NCI-H146 treated with DMSO at 0.1 percent for 48 hours (cell line): ENCODE results near the gene ZBTB7C.

Experiments used
- DNase-seq: peaks from one replicate; lab custom pipeline; 2025; ENCODE audit not compliant: unreplicated experiment; lab: John Stamatoyannopoulos, UW

ZBTB7C gene

DNA sequence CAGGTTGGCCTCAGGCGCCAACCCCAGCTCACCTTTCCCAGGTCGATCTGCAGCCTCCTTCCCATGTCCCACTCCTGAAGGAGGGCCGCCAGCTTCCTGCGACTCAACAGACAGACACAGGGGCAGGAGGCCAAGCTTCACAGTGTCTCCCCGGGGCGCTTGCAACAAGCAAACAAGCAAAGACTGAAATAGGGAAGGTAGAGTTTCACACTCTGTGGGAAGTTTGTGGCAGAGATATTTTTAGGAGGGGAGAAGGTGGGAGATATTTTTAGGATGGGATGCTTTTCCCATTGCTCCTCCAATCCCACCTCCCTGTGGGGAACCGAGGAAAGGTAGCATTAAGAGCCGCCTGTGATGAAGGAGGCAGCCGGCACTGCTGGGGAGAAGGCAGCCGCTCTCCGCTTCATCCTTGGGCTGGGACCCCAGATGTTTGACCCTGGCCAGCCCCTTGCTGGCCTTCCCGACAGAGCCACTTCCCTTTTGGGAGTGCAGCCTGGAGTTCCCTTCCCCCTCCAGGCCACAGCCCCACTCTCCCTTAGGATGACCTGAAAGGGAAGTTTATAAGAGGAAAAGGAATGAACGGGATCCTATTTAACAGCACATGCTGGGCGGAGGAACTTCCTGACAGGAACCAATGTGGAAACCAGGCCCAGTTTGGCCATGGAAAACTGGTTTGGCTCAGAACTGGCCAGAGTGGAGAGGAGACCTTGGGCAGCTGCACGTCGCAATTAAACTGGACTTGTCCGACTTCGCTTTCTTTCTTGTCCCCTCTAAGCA is 336.6 kb downstream of the ZBTB7C start:
- no peak for DNase-seq

DNA sequence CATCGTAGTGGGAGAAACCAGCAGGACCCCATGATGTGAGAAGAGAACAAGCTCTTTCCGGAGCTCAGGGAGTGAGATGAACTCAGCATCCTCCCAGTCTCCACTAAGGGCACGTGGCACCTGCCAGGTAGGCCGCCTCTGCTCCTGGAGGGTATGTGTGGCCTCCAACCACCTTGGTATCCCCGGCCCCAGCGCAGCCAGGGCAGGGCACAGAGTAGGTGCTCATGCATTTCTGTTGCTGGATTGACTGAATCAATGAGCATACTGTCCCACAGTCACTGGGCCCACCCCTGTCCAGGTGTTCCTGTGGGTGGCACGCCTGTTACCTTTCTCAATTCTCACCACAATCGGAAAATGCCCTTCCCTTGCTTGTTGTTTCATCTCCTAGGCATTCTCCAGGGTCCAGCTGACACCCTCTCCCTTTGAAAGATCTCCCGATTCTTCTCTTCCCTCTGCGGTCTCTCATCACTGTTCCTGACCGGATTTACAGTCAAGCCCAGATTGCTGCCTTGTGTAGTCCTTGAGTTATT is 340.2 kb downstream of the ZBTB7C start:
- DNase-seq, result no peak

DNA sequence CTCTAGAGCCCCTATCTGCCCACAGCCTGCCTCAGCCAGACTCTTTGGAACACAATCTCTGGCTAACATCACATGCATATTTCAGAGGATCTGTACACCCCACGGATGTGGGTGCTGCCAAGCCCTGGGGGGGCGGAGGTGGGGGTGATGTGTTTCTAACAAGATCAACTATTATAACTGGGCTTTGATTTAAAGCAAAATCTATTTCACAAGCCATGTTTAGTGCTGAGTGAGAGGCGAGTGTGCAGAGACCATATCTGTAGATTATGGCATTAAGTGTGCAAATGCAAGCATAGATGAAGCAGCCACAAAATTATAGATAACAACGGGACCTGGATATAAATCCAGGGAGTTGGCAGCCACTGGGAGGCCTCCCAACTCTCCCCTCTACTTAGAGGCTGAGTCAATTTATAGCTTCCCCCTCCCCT is 342.9 kb downstream of the ZBTB7C start:
- no peak for DNase-seq

DNA sequence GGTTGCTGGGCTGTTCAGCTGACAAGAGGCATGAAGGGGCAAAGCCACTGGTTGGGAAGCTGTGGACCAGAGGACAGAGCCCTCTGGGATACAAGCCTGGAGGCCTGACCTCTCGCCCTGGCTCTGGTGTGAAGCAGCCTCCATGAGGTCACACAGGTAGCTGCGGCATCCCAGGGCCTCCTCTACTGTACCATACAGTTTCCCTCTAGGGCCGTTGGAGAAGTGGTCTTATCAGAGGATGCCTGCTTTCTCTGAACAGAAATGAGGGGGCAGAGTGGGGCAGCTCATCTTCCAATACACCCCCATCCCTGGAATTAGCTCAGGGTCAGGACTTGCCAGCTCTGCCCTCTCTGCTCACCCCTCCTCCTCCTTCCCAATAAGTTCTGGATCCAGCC is 343.6 kb downstream of the ZBTB7C start:
- DNase-seq, result no peak

DNA sequence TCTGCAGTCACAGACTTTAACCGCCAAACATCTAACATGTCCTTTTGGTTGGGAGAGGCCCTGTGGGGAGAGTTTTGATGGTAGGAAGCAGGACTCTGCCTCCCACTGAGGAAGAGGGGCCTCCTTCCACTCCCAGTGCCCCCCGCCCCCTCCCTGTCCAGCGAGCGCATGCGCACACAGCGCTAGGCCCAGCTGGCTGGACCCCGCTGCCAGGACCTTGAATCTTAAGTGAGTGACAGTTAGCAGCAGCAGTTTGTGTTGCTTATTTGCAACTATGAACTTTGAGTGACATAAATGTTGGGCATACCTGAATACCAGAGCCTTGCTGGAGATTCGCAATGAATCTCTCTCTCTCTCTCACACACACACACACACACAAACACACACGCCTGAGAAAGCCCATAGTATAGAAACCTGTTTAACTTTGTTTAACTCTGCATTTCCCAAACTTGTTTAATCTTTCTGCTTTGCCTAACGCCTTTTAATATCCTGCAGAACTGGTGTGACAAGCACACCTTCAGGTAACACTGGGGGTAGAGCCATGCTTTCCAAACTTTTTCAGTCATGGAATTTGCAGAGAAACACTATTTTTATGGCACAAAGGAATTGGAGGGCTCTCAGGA is 344.1 kb downstream of the ZBTB7C start:
- no peak for DNase-seq

DNA sequence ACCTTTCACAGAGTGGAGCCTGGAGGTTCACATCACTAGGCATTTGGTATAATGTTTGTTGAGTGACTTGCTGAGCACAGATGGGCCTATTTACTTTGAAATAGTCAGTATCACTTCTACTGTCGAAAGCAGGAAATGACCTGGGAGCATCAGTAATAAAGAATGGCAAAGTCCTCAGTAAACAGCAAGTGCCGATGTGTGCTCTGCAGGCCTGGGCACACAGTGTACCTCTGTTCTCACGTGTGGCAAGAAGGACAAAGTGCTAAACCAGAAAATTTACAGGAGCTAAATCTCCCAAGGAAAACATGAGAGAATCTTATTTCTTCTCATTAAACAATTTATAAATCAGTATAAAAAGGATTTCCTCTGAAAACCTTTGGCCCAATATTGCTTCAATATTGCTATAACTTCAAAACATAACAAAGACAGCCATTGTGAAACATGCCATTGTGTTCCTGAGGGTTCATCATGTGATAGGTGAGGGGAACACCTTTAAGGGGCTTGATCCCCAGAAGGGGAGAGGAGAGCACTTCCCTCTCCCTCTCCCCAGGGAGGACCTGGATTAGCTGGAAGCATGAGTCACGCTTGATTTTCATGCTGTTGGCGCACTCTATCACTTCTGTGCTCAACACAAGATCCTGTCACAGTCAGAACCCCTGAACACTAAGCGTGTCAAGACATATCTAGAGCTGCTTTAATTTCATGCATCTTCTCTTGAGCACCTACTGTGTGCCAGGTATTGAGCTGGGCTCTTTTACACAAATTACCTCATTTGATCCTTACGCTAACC is 347.2 kb downstream of the ZBTB7C start:
- DNase-seq, result no peak

DNA sequence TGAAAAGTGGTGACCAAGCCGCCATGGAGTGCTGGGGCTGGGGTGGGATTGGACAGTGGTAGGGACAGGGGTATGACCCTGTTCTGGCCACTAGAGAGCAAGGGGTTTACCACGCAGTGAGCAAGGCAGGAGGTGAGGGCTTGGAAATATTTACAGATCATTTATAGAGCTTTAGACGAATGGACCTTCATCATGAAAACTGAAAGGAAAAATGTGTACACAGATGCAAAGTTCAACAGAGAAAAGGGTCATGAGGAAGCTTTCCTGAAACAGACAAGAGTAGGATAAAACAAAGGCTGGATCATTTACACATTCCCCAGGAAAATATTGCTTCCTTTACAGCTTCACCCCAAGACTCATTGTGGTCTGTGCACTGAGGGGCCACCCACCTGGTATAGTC is 348.2 kb downstream of the ZBTB7C start:
- no peak for DNase-seq

DNA sequence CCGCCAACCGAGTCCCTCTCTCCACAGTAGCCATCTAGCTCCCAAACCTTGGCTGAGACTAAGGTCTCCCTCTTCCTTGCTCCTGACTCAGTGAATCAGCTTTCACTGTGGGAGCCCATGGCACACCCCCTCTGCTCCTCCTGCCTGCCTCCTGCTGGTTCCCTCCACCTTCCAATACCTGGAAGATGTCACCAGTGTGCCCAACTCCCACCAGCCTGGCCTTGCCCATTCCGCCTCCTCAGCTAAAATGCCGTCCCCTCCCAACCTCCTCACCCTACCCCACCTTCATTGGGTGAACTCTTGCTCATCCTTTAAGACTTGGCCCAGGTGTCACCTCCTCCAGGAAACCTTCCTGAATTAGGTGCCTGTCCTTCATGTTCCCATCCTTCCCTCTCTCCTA is 348.8 kb downstream of the ZBTB7C start:
- DNase-seq, result no peak

DNA sequence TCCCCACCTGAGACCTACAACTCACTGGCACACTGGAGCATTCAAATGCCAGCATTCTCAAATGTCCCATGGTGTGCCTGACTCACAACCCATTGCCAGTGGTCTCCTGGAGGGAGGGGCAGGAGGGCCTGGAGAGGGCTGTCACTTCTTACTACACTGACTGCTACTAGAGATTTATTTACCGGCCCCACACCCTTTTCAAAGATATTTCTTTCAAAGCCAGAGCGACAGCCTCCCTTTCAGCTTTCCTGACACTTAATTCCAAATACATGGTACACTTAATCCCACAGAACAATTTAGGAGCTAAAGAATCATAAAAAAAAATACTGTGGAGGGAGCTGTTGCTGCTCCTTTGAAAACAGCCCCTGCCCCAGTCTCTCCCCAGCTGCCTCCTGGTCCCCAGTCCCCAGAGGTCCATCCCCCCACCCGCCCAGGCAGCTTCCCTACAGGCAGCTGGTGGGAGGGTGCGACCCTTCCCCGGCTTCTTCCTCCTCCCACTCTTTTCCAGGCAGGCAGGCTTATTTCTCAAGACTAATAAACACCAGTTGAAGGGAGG is 349.6 kb downstream of the ZBTB7C start:
- DNase-seq, result no peak

DNA sequence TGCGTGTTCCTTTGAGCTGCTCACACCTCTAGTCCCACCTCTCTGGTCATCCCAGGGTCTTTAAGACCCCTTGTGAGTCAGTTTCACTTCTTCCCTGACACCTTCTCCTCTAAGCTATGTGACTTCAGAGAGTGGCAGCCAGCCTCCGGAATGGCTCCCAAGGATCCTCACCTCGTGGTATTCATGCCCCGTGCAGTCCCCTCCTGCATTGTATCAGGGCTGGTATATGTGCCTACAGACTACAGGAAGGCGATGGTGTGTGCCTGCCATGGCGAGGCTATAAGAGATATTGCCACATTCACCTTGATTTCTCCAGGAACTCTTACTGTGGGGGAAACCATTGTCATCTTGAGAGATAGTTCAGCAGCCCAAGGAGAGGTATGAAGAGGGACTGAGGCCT is 350.7 kb downstream of the ZBTB7C start:
- no peak for DNase-seq

DNA sequence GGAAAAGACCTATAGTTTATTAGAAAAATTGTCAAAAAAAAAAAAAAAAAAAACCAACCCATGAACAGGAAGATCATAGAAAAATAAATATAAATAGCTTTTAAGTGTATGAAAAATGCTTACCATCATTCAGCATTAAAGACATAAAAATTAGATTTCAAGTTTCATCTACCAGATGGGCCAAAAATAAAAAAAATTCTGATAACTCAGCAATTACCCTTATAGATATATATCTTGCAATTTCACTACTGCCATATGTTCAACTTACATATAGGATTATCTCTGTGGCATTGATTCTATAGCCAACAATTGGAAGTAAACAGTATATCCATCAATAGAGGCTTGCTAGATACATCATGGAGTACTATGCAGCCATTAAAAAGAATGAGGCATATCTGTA is 352.2 kb downstream of the ZBTB7C start:
- DNase-seq, result no peak

DNA sequence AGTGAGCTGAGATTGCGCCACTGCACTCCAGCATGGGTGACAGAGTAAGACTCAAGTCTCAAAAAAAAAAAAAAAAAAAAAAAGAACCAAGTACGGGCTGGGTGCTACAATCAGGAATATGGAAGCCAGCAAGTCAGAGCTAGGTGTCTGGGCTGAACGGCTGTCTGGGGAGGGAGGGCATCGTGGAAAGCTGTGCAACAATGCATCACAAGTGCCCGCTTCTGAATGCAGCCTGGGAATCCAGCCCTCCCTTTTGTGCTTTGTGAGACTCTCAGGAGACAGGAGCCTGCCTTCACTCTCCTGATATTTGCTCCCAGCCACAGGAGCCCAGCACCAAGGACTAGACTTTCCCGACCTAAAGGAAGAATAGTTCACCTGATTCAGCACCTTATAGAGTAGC is 353.8 kb downstream of the ZBTB7C start:
- DNase-seq, result no peak

DNA sequence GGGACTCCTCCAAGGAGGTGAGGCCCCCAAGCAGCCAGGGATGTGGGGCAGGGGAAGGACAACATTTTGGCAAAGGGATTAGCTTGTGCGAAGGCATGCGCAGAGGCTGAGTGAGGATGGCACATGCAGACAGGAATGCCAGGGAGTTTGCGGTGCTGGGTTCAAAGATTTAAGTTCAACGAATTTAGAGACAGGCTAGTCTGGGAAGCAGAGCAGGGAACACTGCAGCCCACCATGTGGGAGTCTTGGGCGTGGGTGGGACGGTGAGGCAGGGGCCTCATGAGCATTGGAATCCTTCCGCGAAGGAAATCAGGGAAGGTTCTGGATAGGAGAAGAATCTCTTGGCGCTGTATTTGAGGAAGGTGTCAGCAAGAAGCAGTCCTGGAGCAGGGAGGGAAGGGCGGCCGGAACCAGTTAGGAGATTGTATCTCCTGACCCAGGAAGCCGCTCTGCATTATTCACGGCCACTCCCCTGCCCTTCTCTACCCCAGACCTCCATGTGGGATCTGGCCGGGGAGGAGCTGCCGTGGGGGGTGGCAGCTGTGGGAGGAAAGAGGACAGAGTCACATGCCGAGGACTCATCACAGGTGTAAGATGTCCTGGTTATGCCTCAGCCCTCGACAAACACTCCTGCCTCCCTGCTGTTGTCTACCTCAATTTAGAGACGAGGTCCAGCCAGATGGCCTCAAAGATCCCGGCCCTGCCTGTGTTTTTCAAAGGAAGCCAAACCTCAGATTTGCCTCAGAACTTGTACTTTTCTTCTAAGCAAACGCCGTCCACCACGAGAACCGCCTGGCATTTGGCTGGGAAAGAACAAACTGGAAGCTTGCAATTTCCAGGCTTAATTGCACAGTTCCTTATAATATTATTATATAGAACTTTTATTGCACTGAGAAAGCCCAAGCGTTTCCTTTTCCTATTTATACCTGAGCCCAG is 355.0 kb downstream of the ZBTB7C start:
- DNase-seq, result peak; percentile 32

DNA sequence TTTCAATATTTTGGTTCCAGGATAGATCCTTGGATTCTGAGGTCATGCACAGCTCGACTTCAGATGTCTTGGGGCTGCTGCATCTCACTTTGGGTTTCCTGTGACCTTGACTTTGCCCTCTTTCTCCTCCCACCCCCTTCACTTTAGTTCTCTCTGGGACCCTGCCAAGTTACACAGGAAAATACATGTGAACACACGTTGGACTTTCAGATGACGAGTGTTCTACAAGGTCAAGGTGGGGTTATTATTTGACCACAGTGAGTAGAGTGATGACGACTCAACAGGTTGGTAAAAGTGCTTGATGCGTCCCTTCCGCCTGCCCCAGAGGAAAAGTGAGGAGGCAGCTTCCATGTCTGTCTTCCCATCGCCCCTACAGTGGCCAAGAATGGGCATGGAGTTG is 356.3 kb downstream of the ZBTB7C start:
- no peak for DNase-seq

DNA sequence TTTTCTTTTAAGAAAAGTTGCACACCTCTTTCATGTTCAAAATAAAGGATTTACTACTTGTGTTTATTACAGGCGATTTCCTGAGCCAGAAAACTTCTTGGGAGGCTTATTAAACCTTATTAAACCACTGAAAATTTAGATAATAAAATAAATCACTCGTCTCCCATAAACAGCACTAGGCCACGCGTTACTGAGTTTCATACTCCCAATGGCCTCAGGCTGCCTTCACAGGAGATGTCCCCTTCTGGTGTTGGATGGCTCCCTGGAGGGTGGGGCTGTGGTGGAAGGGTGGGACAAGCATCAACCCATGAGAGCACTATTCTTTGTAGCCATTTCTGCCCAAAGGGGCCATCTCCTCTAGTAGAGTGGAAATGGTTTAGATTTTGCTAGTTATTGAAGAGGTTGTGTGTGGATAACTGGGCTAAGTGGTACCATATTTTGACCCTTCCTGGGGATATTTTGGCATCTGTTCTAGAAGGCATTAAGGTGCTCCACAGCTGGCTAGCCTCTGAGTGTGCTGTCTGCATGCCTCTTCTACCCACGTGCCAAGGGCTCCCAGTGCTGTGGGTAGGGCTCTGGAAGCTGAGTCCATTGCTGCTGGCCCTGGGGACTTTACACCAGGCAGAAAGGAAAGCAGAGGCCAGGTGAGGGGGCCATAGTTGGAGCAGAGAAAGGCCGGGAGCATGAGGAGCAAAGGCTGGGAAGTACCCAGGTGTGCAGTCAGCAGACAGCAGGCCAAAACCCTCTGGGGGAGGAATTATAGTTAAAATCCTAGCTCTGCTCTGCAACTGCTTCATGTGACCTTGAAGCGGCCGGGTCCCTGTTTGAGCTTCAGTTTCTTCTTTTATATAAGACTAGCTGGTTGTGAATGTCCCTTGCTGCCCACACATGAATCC is 357.0 kb downstream of the ZBTB7C start:
- no peak for DNase-seq

DNA sequence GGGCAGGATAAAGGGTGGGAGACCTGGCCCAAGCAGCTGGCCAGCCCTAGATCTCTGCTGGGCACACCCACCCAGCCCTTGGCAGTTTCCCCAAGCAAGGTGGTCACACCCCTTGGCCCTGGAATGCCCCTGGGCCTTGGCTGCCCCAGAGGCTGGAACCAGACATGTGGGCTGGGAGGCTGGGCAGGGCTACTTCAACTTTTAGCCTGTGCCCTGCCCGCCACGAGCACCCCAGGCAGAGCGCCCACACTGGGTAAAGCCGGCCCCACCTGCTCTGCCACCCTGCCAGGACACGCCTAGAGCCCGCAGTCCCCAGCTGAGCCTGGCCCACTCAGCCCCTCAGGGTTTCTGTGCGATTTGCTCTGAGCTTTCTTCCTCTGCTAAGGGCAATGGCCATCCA is 359.0 kb downstream of the ZBTB7C start:
- DNase-seq, result no peak

DNA sequence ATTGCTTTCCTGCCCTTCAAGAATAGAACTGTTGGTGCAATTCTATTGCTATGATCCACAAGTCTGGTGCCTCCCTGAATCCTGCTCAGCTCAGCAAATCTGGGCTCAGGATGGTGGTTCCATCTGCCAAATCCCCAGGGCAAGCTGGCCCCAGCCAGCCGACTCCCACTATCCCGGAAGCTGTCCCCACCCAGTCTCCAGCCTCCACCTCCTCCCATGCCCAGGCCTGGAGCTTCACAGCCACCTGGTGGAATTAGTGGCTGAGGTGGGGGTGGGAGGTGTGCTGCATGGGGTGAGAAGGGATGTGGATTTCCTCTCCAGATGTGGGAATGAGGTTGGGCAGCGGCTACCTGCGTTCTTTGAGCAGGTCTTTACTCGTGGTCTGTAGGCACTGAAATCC is 359.4 kb downstream of the ZBTB7C start:
- no peak for DNase-seq

DNA sequence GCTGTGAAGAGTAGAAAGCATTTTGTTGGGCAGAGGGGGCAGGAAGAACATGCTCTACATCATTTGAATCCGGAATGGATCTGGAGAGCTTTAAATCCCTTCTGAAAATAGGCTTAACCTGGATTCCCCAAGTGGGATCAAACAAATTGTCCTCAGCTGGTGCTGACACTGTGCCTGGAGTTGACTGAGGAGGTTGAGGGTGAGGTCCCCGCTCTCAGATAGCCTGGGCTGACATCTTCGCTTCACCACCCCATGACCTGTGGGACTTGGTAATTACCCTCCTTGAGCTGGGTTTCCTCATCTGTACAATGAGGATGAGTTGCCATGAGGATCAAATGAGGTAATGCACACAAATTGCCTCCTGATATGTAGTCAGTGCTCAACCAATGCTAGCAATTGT is 360.9 kb downstream of the ZBTB7C start:
- DNase-seq, result no peak

DNA sequence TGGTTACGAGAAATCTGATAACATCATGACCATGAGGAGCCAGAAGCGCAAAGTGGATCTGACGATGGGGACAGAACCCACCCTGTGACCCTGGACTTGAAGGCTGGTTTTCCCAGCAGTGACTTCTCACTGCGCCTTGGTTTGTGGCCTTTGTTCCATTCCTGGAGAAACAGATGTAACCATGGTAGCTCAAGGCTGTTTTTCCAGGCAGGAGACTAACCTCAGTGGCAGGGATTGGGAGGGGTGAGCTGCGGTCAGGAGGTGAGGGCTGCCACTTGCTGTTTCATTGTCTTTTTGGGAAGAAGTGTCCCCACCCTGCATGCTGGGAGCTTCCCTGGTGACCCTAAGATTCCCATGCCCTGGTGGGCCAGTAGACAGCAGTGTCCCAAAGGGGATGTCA is 362.3 kb downstream of the ZBTB7C start:
- no peak for DNase-seq
